ENCODE data around the gene FER.

DNA sequence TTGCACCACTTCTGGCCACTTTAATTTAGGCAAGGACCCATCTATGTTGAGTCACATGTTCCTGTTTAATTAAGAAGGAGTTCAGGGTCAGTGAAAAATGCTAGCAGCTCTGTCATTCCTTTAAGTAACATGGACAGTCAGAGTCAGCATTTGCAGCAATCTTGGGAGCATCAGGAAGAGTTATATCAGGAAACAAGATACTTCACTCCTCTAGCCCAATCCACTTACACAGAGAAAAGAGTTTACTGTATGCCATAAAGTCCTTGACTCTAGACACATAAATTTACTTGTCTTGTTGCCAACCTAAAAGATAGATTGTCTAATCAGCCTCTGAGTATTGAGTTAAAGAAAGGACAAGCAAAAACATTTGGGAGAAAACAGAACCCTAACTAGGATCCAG lies 395.3 kb downstream of the FER start:
- no peak for TF ChIP-seq EZH2phosphoT487 (conservative IDR thresholded peaks at IDR 0.05; ENCODE audit: low read length)
- TF ChIP-seq, protein P1, sequence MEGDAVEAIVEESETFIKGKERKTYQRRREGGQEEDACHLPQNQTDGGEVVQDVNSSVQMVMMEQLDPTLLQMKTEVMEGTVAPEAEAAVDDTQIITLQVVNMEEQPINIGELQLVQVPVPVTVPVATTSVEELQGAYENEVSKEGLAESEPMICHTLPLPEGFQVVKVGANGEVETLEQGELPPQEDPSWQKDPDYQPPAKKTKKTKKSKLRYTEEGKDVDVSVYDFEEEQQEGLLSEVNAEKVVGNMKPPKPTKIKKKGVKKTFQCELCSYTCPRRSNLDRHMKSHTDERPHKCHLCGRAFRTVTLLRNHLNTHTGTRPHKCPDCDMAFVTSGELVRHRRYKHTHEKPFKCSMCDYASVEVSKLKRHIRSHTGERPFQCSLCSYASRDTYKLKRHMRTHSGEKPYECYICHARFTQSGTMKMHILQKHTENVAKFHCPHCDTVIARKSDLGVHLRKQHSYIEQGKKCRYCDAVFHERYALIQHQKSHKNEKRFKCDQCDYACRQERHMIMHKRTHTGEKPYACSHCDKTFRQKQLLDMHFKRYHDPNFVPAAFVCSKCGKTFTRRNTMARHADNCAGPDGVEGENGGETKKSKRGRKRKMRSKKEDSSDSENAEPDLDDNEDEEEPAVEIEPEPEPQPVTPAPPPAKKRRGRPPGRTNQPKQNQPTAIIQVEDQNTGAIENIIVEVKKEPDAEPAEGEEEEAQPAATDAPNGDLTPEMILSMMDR (IDR thresholded peaks at IDR 0.05; ENCODE audit: insufficient read depth, low read length, poor library complexity, severe bottlenecking) = no peak

Data from SU-DHL-6 (cell line).